GM10266 (cell line): ENCODE results near the gene IGF2BP3.
A peak's percentile ranks its signal among the peaks of the same experiment; 100 is the strongest.

Experiments
- DNase-seq: peaks from one replicate; pipeline ENCODE4 v3.0.0; 2012; ENCODE audit errors: extremely low spot score
- TF ChIP-seq, protein P1 (sequence below): IDR thresholded peaks from 2 replicates; pipeline ENCODE4 v1.5.1; 2012; ENCODE audit warnings: mild to moderate bottlenecking, low read depth; ENCODE audit not compliant: control insufficient read depth, insufficient read depth; ENCODE audit errors: missing control alignments

The IGF2BP3 gene

DNA sequence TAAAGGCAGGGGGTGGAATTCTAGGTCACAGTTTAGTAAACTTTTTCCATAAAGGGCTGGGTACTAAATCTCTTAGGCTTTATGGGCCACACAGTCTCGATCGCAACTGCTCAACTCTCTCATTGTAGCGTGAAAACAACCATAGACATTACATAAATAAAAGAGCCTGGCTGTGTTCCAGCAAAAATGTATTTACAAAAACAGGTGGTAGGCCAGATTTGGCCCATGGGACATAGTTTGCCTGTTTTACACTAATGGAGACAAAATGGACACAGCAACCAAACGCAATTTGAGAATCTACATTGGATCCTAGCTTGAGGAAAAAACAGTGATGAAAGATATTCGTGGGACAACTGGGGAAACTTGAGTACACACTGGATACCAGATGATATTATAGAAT, 194.4 kb downstream of the IGF2BP3 start:
- DNase-seq, result no peak
- TF ChIP-seq, protein P1, sequence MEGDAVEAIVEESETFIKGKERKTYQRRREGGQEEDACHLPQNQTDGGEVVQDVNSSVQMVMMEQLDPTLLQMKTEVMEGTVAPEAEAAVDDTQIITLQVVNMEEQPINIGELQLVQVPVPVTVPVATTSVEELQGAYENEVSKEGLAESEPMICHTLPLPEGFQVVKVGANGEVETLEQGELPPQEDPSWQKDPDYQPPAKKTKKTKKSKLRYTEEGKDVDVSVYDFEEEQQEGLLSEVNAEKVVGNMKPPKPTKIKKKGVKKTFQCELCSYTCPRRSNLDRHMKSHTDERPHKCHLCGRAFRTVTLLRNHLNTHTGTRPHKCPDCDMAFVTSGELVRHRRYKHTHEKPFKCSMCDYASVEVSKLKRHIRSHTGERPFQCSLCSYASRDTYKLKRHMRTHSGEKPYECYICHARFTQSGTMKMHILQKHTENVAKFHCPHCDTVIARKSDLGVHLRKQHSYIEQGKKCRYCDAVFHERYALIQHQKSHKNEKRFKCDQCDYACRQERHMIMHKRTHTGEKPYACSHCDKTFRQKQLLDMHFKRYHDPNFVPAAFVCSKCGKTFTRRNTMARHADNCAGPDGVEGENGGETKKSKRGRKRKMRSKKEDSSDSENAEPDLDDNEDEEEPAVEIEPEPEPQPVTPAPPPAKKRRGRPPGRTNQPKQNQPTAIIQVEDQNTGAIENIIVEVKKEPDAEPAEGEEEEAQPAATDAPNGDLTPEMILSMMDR, result no peak

DNA sequence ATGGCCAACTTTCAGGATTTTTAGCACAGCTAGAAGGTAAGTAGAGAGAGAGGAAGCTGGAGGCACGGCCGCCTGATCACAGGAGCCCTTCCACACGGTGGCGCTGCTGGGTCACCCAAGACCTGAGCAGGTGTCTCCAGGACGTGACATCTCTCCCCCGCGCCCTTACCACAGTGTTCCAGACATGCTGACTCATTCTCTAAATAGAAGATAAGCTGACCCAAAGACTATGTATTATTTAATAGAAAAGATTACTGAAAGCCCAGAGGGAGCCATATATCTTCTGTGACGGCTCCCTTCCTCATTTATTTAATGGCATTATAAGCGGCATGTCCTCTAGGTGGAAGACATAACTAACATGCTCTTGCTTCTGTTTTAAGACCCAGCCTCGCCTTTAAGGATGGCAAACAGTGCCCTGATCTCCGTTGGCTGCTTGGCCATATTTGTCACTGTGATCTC, 197.1 kb downstream of the IGF2BP3 start:
- DNase-seq, result peak; percentile 76
- TF ChIP-seq, protein P1, result peak; percentile 87

DNA sequence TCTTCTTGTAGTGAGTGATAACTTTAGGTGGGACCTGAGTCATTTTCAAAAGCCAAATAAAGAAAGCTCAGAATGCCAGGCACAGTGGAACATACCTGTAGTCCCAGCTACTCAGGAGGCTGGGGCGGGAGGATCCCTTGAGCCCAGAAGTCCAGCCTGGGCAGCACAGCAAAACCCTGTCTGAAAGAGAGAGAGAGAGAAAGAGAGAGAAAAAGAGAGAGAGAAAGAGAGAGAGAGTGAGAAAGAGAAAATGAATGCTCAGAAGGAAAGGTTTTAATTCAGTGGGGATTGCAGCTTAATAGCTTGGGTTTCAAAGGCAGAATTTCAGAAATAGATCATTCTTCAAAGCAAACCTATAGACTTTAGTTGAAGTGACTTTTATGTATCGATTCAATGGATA, 198.0 kb downstream of the IGF2BP3 start:
- TF ChIP-seq, protein P1, result no peak
- DNase-seq, result no peak

- DNase-seq, result no peak
- TF ChIP-seq, protein P1, result no peak
These were observed 201.5 kb downstream of the IGF2BP3 start for GRCh38 chr7:23268746-23269145.

GRCh38 chr7:23268167-23268566, 202.1 kb downstream of the IGF2BP3 start:
- no peak for DNase-seq

DNA sequence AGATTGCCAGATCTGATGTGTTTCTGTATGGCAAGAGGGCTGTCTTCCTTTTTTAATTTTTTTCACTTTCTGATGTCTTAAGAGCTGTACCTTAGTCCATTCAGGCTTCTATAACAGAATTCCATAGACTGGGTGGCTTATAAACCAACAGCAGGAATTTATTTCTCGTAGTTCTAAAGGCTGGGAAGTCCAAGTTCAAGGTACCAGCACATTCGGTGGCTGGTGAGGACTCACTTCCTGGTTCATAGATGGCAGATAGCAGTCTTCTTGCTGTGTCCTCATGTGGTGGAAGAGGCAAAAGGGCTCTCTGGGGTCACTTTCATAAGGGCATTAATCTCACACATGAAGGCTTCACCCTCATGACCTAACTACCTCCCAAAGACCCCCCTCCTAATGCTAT, 202.9 kb downstream of the IGF2BP3 start:
- TF ChIP-seq, protein P1, result no peak
- no peak for DNase-seq

More at GRCh38 chr7:23268167-23268566, 202.1 kb downstream of the IGF2BP3 start:
- TF ChIP-seq, protein P1, result no peak

GRCh38 chr7:23266918-23267317, 203.4 kb downstream of the IGF2BP3 start:
- no peak for DNase-seq
- TF ChIP-seq, protein P1, result no peak
